ENCODE measurements around the gene ANKIB1.

ANKIB1 gene

GRCh38 chr7:92259062-92259461 is 13.3 kb downstream of the ANKIB1 start:
- peaks cover 4% of the 10 kb centered on the region for H3K4me1 ChIP-seq (ENCODE audit: control insufficient read depth, low read length)
- H3K9me2 ChIP-seq (replicated peaks; ENCODE audit: control insufficient read depth, low read length): no peaks in the 10 kb centered on the region
- TF ChIP-seq CTCF (IDR thresholded peaks at IDR 0.05; ENCODE audit: low read depth, low read length, poor library complexity, severe bottlenecking) (no peak), EZH2phosphoT487 (IDR thresholded peaks at IDR 0.05; ENCODE audit: borderline replicate concordance, low read length) (no peak)
- no peaks in the 10 kb centered on the region; the same call in 1 of the 2 replicates for H3K9me3 ChIP-seq (ENCODE audit: control insufficient read depth, insufficient read depth, low read length)
- H3K27ac ChIP-seq (ENCODE audit: low read depth, low read length): no peak overlapping the region
- H3F3A ChIP-seq (ENCODE audit: control insufficient read depth, insufficient read depth): no peaks in the 10 kb centered on the region
- no peak overlapping the region for H3K4me3 ChIP-seq (ENCODE audit: low read length)
- no peaks in the 10 kb centered on the region for H3K27me3 ChIP-seq (ENCODE audit: control insufficient read depth, low read length)
- peaks cover 85% of the 10 kb centered on the region for H3K79me2 ChIP-seq (ENCODE audit: control insufficient read depth, low read length)
- no peaks in the 10 kb centered on the region for H4K20me1 ChIP-seq (ENCODE audit: control insufficient read depth, insufficient read depth, low read depth, low read length)
- H3K4me2 ChIP-seq (ENCODE audit: low read length): no peak overlapping the region
- H3K36me3 ChIP-seq (ENCODE audit: control insufficient read depth, low read length): peaks cover 15% of the 10 kb centered on the region

- no peak overlapping the region for H3K4me2 ChIP-seq (ENCODE audit: low read length)
- H3K79me2 ChIP-seq (ENCODE audit: control insufficient read depth, low read length): peaks cover 81% of the 10 kb centered on the region
- no peaks in the 10 kb centered on the region for H3K9me3 ChIP-seq (ENCODE audit: control insufficient read depth, insufficient read depth, low read length)
- H3K4me3 ChIP-seq (ENCODE audit: low read length): no peak overlapping the region
- H3K9me2 ChIP-seq (replicated peaks; ENCODE audit: control insufficient read depth, low read length): no peaks in the 10 kb centered on the region
- H3K4me1 ChIP-seq (ENCODE audit: control insufficient read depth, low read length): peaks cover 4% of the 10 kb centered on the region
- no peaks in the 10 kb centered on the region for H3F3A ChIP-seq (ENCODE audit: control insufficient read depth, insufficient read depth)
- H3K36me3 ChIP-seq (ENCODE audit: control insufficient read depth, low read length): peaks cover 15% of the 10 kb centered on the region
- H4K20me1 ChIP-seq (ENCODE audit: control insufficient read depth, insufficient read depth, low read depth, low read length): no peaks in the 10 kb centered on the region
- no peaks in the 10 kb centered on the region for H3K27me3 ChIP-seq (ENCODE audit: control insufficient read depth, low read length)
- no peak overlapping the region for H3K27ac ChIP-seq (ENCODE audit: low read depth, low read length)
- TF ChIP-seq EZH2phosphoT487 (IDR thresholded peaks at IDR 0.05; ENCODE audit: borderline replicate concordance, low read length): no peak
- TF ChIP-seq CTCF (IDR thresholded peaks at IDR 0.05; ENCODE audit: low read depth, low read length, poor library complexity, severe bottlenecking): no peak
Measured at GRCh38 chr7:92259610-92260247, 14.0 kb downstream of the ANKIB1 start.

- Histone ChIP-seq H4K20me1 (ENCODE audit: control insufficient read depth, insufficient read depth, low read depth, low read length) (no peaks in the 10 kb centered on the region), H3K36me3 (ENCODE audit: control insufficient read depth, low read length) (peaks cover 20% of the 10 kb centered on the region), H3K27me3 (ENCODE audit: control insufficient read depth, low read length) (no peaks in the 10 kb centered on the region), H3K4me1 (ENCODE audit: control insufficient read depth, low read length) (peaks cover 4% of the 10 kb centered on the region), H3K79me2 (ENCODE audit: control insufficient read depth, low read length) (peaks cover 80% of the 10 kb centered on the region), H3F3A (ENCODE audit: control insufficient read depth, insufficient read depth) (no peaks in the 10 kb centered on the region), H3K4me2 (ENCODE audit: low read length) (no peak overlapping the region), H3K4me3 (ENCODE audit: low read length) (no peak overlapping the region), H3K27ac (ENCODE audit: low read depth, low read length) (no peak overlapping the region), H3K9me3 (ENCODE audit: control insufficient read depth, insufficient read depth, low read length) (no peaks in the 10 kb centered on the region), H3K9me2 (replicated peaks; ENCODE audit: control insufficient read depth, low read length) (no peaks in the 10 kb centered on the region)
- TF ChIP-seq CTCF (IDR thresholded peaks at IDR 0.05; ENCODE audit: low read depth, low read length, poor library complexity, severe bottlenecking) (no peak), EZH2phosphoT487 (IDR thresholded peaks at IDR 0.05; ENCODE audit: borderline replicate concordance, low read length) (no peak)
Measured at GRCh38 chr7:92260248-92260781, 14.5 kb downstream of the ANKIB1 start.

Measured in DOHH2 (cell line).